ENCODE measurements around the gene RSAD2.

DNA sequence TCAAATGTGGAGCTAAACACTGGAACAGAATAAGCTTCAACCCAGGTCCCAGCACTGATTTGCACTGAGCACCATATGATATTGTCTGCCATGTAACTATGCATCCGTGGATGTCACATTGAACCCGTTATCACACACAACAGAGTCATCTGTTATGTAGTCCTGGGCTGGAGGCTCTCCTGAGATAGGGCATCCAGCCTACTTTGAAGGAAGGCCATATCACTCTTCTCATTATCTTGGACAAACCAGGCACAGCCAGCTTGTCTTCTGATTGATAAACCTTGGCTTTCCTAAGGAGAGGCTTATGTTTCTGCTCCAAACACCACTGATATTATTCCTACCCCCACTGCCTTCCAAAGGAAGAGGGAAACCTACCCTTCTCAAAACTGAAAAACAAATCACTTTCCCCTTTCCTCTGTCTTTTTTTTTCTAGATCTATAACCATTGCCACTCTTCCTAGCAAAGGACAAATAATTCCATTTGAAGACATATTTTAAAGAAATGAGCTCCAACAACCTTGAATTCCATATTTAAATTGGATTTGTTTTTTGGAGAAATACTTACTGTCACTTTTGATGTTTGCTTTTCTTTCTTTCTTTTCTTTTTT is 16.4 kb downstream of the RSAD2 start:
- TF ChIP-seq, protein P1, sequence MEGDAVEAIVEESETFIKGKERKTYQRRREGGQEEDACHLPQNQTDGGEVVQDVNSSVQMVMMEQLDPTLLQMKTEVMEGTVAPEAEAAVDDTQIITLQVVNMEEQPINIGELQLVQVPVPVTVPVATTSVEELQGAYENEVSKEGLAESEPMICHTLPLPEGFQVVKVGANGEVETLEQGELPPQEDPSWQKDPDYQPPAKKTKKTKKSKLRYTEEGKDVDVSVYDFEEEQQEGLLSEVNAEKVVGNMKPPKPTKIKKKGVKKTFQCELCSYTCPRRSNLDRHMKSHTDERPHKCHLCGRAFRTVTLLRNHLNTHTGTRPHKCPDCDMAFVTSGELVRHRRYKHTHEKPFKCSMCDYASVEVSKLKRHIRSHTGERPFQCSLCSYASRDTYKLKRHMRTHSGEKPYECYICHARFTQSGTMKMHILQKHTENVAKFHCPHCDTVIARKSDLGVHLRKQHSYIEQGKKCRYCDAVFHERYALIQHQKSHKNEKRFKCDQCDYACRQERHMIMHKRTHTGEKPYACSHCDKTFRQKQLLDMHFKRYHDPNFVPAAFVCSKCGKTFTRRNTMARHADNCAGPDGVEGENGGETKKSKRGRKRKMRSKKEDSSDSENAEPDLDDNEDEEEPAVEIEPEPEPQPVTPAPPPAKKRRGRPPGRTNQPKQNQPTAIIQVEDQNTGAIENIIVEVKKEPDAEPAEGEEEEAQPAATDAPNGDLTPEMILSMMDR (optimal IDR thresholded peaks at IDR 0.05 in 1 of 3, IDR thresholded peaks at IDR 0.05 in 1 of 3, conservative IDR thresholded peaks at IDR 0.05 in 1 of 3; ENCODE audit: extremely low read depth in 1 of 3, insufficient read depth in 2 of 3, low read length in 3 of 3): no peak
- TF ChIP-seq EZH2 (IDR thresholded peaks at IDR 0.05; ENCODE audit: low read length): no peak

All from keratinocyte (primary cell).